NCI-H446 treated with DMSO at 0.1 percent for 48 hours (cell line): ENCODE data around the gene UCMA.

Source experiments
- DNase-seq: peaks from one replicate; lab custom pipeline; 2025; lab: John Stamatoyannopoulos, UW

The UCMA gene

DNA sequence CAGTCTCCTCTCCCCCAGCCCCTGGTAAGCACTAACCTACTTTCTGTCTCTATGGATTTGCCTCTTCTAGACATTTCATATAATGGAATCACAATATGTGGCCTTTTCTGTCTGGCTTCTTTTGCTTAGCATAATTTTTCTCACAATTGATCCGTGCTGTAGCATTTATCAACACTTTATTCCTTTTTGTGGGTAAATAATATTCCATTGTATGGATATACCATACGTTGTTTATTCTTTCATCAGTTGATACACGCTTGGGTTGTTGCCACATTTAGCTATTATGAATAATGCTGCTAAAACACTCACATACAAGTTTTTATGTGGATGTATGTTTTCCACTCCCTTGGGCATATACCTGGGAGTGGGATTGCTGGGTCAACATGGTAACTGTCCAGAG is 47.0 kb downstream of the UCMA start:
- no peak for DNase-seq

DNA sequence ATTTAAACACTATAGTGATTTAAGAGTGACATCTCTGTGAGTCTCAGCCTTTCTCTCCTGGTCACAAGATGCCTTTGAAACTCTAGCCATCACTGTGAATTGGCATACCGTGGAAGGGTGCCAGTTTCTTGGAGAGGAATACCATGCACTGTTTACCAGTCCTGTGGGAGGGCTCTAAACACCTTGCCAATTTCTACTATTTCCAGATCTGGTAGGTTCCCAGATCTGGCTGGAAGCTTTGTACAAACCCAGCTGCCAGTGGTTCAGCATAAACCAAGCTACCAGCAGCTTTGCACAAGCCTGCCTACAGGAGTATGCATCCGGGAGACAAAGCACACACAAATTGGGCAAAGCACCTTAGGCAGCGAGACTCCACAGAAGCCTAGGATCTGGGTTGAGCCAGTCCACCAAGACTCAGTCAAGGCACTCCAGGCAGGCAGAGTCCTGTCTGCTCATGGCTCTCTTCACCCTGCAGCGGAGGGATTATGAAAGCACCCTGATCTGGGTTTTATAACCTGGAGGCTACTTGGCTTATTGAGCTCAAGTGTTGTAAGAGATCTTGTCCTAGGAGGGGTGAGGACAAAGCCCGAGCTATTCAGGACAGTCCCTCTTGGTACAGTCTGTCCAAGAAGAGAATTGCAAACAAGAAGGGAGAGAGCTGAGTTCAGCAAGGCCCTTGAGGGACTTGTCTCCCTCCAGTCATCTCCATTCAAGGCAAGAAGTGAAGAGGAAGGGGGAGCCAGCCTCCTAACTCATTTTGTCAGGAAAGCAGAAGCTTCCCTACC is 49.3 kb downstream of the UCMA start:
- peak; percentile 20 for DNase-seq

DNA sequence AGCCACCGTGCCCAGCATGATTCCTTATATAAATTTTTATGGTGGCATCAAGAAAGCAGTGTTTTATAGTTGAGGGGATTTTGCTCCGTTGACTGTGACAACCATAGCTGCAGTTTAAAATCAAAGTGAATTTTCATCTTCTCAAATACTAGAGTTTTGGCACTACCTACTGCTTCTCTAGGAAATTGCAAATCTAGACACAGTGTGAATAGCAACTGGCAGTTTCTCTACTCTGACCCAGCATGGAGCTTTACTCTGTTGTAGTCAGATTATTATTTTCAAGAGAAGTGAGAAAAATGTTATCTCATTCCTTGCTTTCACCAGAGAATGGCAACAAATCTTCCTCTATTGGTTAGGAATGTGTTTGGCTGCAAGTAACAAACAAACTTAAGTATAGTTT is 49.9 kb downstream of the UCMA start:
- DNase-seq, result no peak

DNA sequence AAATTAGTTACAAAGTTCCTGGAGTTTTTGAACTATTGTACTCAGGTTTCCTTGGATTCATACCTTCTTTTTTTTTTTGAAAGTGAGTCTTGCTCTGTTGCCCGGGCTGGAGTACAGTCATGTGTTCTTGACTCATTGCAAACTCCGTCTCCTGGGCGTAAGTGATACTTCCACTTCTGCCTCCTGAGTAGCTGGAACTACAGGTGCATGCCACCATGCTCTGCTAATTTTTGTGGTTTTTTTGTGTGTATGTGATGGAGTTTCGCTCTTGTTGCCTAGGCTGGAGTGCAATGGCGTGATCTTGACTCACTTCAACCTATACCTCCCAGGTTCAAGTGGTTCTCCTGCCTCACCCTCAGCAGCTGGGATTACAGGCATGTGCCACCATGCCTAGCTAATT is 50.5 kb downstream of the UCMA start:
- no peak for DNase-seq

DNA sequence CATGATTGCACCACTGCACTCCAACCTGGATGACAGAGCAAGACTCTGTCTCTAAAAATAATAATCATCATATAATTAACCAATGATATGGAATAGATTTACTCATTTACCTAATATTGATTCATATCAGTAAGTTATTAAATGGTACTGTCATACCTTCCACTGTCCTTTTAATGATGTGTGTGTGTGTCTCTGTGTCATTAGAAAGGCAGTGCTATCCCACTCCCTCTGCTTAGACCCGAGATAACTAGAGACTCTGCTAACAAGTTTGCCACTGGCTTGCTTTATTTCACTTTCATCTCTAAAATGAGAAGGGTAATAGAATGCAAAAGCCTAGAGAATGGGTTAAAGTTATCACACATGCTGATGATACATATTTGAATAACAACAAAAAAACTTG is 51.8 kb downstream of the UCMA start:
- DNase-seq, result no peak

DNA sequence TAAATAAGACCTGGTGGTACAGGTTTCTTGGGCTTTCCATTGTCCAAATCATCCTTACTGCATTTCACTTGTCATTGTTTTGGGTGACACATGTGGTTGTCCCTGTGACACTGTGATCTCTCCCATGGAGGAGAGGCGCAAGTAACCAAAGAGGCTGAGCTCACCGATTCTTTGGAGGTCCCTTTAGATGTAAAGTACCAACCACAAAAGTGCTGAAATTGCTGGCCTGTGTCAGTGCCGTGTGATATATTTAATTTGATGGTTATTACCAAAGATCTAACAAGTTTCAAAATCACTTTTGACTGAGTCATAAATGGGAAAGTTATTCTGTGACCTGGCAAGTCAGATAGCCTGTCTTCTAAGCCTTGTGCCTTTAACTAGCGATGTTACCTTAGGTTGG is 53.4 kb downstream of the UCMA start:
- no peak for DNase-seq

DNA sequence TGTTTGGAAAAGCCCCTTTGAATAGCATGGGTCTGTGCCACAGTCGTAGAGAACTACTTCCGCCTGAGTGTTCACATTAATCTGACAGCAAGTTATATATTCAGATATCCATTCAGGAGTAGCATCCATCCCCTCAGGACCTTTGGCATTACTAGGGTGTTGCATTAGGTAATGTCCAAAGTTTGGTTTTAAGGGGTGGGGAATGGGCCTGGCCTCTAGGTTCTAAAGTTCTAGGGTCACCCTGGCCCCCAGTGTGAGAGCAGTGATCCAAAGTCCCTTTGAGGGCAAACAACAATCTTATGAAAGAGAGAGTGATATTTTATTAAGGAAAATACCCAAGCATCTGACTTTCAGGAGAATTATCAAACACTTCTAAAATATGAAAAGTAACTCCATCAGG is 60.6 kb downstream of the UCMA start:
- no peak for DNase-seq
